Measurements from ENCODE around the gene PSMA2.

DNA sequence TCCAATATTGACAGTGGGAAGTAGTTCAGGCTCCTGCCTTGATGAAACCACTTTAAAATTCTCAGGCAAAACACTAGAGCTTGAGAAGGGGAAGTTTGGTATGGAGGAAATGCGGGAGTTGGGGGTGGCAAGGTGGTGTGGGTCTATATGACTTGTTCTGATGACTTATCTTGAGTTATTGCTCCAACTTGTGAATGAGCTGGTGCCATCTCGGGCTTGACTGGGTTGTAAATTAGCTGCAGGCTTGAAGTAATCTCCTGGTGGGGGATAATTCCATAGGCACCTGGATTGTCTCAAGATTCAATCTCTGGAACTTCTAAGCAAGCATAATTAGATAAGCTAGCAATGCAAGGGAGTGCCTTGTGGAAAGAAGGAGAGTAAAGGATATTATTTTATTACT lies 29.2 kb upstream of the PSMA2 start:
- TF ChIP-seq, protein P1, sequence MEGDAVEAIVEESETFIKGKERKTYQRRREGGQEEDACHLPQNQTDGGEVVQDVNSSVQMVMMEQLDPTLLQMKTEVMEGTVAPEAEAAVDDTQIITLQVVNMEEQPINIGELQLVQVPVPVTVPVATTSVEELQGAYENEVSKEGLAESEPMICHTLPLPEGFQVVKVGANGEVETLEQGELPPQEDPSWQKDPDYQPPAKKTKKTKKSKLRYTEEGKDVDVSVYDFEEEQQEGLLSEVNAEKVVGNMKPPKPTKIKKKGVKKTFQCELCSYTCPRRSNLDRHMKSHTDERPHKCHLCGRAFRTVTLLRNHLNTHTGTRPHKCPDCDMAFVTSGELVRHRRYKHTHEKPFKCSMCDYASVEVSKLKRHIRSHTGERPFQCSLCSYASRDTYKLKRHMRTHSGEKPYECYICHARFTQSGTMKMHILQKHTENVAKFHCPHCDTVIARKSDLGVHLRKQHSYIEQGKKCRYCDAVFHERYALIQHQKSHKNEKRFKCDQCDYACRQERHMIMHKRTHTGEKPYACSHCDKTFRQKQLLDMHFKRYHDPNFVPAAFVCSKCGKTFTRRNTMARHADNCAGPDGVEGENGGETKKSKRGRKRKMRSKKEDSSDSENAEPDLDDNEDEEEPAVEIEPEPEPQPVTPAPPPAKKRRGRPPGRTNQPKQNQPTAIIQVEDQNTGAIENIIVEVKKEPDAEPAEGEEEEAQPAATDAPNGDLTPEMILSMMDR (IDR thresholded peaks at IDR 0.05 in 8 of 11, conservative IDR thresholded peaks at IDR 0.05 in 3 of 11) = no peak
- TF ChIP-seq POLR2A (IDR thresholded peaks at IDR 0.05) (no peak), POLR2AphosphoS5 (IDR thresholded peaks at IDR 0.05) (no peak)
